HG02642 (cell line): Measurements from ENCODE around the gene RPA3.
"Not testable (repeated sequence)": the region's sequence is repeated elsewhere in the genome, so short reads cannot be mapped to it uniquely, and the experiment has no call there.

Experiments
- ATAC-seq: cut with Tn5 transposase; IDR thresholded peaks from one replicate; pipeline ENCODE4 v1.9.1; 2021; ENCODE audit warnings: mild to moderate bottlenecking; ENCODE audit not compliant: unreplicated experiment, poor library complexity

The RPA3 gene

DNA sequence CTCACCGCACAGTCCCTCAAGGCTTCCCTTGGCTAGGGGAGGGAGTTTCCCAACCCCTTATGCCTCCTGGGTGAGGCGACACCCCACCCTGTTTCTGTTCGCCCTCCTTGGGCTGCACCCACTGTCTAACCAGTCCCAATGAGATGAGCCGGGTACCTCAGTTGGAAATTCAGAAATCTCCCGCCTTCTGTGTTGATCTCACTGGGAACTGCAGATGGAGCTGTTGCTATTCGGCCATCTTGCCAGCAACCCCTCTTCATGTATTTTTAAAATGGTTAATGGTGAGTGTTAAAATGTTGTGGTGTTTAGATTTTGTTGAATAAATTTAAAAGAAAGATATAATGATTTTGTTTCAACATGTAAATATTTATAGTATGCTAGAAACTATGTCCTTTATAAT lies 55.9 kb downstream of the RPA3 start:
- ATAC-seq, result no peak

DNA sequence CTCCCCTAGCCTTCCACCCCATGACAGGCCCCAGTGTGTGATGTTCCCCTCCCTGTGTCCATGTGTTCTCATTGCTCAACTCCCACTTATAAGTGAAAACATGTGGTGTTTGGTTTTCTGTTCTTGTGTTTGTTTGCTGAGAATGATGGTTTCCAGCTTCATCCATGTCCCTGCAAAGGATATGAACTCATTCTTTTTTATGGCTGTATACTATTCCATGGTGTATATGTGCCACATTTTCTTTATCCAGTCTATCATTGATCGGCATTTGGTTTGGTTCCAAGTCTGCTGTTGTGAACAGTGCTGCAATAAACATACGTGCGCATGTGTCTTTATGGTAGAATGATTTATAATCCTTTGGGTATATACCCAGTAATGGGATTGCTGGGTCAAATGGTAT lies 61.9 kb downstream of the RPA3 start:
- ATAC-seq, result not testable (repeated sequence)

DNA sequence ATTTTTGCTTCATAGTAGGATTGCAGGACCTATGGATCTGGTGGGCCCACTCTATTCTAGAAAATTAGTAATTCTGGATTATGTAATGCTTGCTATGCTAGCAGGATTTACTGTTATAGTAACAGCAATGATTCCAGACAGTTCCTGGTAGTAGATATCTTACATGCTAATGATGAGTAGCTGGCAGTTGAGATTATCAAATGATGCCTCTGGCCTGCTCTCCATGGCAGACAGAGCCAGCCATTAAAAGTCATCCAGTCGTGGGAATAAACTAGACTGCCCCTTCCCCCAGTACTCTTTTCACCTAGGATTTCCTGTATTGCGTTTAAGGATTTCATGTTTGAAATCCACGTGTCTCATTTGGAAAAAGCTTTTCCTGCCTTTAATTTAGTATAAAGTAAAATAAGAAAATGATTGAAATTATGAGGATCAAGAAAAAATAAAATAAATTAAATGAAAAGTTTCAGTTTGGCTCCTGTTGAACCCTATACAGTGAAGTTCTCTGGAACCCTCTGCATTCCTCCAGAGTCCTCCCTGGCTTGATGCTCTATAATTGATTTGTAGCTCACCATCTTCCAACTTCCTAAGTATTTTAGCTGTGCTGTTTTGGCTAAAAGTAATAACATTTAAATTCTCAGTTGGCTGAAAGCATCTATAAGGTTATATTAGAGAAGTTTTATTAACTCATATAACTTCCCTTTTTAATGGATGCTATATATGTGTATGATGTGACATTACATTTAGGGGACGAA lies 63.3 kb downstream of the RPA3 start:
- no peak for ATAC-seq

DNA sequence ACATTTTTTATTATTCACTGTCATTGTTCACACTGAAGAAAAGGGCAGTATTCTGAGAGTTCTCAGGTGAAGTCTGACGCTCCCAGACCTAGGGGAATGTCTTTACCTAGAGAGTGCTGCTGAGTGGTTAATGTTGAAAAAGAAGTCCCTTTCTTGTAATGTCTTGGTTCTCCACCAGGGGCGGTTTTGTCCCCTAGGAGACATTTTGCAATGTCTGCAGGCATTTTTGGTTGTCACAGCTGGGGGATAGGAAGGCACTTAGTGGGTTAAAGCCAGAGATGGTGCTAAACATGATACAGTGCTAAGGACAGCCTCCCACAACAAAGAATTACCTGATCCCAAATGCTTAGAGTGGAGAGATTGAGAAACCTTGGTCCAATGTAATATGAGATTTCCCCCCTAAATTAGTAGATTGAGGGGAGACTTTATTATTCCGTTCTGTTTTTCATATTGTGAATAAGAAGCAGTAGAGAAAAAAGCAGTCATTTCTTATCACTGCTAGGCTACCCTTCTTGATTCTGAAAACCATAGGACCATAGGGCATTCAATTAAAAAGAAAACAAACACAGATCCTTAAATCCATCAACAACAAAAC lies 64.7 kb downstream of the RPA3 start:
- no peak for ATAC-seq

DNA sequence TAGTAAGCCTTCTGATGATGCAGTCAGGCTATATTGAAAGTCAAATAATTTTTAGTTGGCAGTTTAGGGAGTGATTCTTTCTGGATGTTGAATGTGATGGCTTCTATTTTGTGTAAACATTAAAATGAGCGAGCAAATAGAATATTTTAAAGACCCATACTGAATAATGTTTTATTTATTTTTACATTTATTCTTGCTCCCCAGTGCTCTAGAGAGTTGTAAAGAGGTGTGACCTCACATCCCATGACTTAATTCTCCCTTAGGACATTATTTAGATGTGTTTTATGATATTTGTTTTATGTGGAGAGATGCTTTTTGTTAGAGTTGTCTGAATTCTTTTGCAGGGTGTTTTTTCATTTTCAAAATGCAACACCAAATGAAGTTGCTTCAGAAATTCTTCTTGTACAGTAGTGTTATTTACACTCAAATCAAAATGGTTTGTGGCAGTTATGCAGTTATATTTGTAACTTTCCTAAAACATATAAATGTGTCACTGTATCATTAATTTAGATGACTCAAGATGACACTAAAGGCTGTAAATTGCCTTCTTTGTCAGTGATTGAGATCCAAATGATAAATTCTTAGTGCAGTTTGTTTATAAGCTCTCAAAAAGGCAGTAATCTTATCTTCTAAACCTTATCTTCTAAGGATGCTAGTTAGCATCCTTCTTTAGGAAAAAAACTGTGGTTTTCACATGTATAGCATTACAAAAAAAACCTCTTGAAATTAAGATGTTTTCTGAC lies 65.4 kb downstream of the RPA3 start:
- no peak for ATAC-seq

DNA sequence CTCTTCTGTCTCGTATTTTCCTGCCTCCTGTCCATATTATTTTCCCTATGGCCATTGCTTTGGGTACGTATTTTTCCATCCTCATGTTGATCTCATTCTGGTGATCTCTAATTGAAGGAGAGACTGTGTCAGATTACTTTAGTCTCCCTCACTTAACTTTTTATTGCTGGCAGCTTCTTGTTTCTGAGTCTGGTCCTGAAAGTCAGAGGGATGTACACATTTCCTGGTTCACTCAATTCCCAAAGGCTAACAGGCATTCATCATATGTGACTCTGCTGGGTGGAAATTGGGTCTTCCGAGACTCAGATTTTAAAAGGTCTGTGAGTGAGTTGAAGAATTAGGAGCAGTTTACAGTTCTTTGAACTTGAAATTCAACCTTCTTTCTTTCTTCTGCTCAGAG lies 66.9 kb downstream of the RPA3 start:
- ATAC-seq, result no peak

DNA sequence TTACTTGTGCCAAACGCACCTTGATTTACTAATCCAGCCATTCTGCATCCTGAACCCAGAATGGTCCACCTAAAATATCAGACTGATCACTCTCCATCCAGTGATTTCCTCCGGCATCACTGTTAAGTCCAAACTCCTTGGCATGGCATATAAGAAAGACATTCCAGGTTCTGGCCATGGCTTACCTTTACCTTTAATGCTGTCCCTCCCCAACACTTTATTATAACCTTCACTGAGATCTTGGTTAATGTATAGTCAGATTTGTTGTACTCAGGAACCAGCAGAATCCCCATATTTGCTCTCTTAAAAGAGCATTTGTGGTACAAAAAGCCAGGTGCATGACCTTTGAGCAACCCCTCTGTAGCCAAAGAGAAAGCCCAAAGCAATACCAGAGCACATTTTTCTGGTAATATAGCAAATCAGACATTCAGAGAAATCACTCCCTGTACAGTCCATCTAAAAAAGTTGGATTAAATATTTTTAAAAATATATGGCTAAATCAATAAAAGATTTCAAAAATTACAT lies 67.7 kb downstream of the RPA3 start:
- ATAC-seq, result no peak

DNA sequence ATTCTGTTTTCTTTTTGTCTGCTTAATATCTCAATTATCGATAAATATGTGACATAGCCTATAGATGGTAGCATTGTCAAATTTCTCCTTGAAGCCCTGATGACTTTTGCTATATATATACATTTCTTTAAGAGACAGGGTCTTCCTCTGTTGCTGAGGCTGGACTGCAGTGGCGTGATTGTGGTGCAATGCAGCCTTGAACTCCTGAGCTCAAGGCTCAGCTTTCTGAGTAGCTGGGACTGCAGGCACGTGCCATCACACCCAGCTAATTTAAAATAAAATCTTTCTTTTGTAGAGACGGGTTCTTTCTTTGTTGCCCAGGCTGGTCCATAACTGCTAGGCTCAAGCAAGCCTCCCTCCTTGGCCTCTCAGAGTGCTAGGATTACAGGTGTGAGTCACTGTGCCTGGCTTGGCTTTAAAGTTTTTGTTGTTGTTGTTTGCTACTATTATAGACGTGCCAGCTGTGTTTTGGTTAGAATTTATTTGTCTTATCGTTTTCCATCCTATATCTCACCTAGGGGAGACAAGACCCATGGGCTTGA lies 70.8 kb downstream of the RPA3 start:
- ATAC-seq, result no peak

DNA sequence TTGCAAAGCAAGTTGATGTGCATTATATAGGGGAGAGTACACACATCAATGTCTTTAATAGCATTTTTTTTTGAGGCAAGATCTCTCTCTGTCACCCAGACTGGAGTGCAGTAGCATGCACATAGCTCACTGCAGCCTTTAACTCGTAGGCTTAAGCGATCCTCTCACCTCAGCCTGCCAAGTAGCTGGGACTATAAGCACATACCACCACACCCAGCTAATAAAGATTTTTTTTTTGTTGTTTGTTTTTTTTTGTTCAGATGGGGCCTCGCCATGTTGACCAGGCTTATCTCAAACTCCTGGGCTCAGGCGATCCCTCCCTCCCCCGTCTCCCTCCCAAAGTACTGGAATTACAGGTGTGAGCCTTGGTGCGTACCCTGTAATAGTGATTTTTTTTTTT lies 76.3 kb downstream of the RPA3 start:
- no peak for ATAC-seq

DNA sequence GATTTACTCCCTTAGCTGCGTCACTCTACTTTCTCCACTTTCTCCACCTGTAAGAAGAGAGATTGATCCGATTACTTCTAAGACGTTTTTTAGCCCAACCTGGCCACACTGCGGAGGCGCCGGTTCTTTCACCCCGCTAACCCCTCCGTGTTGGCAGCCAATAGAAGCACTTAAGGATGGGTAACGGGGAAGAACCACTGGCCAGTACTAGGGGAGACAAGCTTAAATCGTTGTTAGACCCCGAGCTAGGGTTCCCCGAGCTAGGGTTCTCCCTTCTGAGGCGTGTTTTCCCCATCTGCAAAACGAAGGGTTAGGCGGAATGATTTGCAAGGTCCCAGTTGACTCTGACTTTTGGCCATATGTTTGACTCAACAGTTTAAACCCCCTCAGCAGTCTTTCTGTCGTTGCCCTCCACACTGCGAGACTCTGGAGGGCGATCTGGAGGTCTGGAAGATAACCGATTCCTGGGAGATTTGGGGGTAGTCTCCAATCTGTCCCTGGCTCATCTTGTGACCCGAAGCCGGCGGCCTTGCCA lies 77.2 kb downstream of the RPA3 start:
- peak; percentile 5 for ATAC-seq

DNA sequence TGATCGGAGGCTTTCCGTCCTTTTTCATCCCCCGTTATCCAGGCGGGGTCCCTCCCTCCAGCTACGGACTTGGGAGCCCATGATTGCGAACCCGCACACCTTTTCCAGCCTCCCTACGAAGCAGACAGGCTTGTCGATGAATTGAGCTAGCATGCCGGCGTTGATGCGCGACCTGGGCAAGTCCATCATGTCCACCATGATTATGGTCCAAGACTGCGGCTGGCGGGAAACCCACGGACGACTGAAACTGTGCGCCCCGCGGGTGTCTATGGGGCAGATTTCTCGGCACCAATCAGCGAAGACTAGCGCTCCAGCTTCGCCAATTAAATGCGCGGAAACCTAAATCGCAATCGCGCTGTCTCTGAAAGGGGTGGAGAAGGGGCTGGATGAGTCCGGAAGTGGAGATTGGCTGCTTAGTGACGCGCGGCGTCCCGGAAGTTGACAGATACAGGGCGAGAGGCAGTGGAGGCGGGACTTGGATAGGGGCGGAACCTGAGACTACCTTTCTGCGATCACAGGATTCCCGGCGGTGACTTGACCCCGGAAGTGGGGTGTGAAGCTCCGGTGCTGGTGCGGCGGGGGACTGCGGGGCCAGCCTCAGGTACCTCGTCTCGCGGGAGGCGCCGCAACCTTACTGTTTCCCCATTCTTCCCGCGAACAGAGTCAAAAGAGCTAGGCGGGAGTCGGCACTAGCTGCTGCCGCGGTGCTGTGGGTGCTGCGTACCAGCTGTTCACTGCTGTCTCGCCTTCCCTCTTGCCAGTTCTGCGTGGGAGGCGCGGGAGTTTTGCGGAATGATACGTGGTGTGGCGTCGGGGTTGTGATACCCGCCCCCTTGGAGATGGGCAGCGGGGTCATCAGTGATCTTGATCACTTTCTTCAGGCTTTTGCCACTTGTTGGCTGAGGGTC lies 77.9 kb downstream of the RPA3 start, which contains the start of gene UMAD1:
TSS of gene UMAD1 (plus strand) at position 532 of the 908 bp plus-strand sequence. CDS start 32,620 bp downstream, outside the sequence.
- peak; percentile 99 for ATAC-seq

DNA sequence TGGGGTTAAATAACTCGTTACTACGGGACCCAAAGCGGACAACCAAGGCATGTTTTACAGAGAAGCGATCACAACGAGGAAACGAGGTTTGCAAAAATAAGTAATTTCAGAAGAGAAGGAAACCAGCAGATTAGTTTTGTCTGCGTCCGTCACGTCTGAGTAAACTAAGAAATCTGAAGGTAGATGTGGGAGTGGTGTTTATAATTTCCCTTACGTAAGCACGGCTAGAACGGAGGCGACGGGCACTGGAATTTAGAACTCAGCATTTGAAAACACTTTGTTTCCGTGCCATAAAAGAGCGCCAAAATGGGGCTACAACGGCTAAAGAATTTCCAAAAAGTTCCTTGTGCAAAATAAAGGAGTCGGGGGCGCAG lies 78.6 kb downstream of the RPA3 start:
- ATAC-seq, result peak; percentile 4

DNA sequence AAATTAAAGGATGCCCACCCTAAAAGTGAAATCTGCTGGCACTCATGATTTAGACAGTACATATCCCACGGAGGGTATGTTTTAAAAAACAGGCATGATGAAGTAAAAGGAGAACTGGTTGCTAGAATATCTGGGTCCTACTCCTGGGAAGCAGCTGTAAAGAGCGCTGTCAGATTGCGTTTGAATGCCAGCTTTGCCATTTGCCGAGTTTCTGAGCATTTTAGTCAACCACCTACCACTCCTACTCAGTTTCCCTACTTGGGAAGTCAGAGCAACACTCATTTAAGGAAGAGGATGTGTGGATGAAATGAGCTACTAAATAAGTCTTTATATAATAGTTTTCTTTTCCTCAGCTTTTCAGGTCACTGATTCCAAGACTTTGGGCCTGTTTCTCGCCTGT lies 79.0 kb downstream of the RPA3 start:
- ATAC-seq, result no peak

DNA sequence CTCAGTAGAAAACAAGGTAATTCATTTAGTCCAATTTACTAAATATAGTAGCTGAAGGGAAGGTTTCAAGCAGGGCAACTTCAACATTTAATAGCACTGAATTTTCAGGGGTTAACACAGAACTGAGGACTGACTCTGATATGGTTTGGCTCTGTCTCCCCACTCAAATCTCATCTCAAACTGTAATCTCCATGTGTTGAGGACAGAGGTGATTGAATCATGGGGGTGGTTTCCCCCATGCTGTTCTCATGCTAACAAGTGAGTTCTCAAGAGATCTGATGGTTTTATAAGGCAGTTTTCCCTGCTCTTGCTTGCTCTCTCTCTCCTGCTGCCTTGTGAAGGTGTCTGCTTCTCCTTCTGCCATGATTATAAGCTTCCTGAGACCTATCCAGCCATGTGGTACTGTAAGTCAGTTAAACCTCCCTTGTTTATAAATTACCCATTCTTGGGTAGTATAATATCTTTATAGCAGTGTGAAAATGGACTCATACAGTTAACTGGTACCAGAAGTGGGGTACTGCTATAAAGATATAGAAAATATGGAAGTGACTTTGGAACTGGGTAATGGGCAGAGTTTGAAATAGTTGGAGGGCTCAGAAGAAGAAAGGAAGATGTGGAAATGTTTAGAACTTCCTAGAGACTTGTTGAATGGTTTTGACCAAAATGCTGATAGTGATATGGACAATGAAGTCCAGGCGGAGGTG lies 87.6 kb downstream of the RPA3 start:
- no peak for ATAC-seq

DNA sequence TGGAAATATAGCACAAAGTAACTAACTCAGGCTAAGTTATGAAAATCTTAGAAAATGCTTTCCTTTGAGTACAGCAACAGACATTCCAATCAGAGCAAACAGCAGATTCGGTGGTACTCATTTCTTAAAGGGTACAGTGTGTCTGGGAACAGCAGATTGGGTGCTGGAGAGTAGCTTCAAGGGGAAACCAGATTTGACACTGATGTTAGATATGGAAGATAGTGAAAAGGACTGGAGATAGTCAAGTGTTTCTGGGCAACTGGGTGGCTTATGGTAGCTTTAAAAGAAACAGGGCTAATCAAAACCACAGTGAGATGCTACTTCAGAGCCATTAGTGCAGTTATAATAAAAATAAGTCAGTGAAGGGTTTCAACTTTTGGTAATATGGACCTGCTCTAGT lies 89.9 kb downstream of the RPA3 start:
- ATAC-seq, result no peak

DNA sequence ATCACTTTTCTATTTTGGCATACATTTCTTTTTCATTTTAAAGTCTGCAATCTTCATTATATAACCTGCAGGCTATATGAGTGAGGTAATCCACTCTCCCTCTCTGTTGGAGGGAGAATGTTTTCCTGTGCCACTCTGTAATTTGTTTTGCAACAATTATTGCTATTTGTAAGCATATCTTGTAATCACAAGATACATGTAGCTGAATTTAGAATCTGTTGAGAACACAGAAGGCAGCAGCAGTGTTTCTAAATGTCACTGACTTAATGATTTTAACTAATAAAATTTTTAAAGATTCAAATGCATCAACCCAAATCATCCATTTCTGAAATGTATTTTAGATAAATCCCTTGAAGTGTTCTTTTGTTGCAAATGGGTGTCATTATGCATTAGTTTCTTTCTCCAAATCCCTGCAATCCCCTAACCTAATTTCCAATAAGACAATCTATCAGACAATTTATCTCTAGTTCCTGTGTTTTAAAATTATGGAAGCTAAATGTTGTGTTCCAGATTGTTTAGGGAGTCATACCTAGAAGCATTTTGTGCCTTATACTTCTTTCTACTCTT lies 97.7 kb downstream of the RPA3 start:
- ATAC-seq, result no peak

DNA sequence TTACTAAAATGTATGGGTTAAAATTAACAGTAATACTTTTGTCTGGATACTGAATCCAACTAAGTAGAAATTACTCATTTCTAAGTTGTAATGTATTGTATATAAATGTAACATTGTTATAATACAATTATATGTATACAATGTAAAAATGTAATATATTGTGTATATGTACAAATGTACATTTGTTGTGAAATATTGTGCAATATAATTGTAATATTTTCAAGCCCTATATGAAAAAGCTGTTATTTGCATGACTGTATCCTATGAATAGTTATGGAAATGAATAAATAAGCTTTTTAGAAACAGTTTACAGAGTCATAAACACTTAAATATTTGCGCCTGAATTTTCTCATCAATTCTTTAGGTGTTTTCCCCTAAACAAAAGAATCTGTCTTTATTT lies 98.2 kb downstream of the RPA3 start:
- no peak for ATAC-seq

DNA sequence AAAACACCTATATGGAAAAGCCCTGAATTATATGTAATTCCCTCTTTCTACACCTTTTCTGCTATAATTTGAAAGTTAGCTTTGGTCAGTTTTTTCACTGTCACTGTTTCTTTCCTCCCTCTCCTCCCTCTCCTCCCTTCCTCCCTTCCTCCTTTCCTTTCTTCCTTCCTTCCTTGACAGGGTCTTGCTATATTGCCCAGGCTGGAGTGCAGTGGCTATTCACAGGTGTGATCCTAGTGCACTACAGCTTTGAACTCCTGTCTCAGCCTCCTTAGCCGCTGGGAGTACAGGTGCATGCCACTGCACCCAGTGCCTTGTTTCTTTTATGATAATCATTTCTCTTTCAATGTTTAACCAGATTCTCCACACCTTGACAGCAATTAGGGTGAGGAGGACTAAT lies 100.0 kb downstream of the RPA3 start:
- ATAC-seq, result no peak

DNA sequence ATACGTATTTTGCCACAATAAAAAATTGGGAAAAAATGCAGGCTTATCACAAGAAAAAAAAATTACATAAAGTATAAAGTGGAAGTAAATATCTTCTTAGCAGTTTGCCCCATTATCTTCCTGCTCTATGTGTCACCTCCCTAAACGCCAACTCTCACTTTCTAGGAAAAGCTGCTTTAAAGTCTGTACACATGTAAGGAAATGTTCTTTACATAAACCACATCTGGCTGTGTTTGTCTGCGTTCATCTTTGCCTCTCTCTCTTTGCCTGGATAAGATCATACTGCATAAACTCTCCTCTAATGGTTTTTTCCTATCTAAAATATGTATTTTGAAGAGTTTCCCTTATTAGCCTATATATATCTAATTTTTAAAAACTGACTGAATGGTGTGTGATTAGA lies 100.9 kb downstream of the RPA3 start:
- ATAC-seq, result no peak
